Bronchial epithelial cell (primary cell): ENCODE data around the gene RBM44. TPM values are rescaled to one million over a fixed set of nuclear protein-coding genes. Genes with fewer than 3 reads are reported as not detected.

Experiments
- DNase-seq: peaks from one replicate; pipeline ENCODE4 v3.0.0-alpha.2; 2010; ENCODE audit warnings: low read depth
- FAIRE-seq: peaks from 2 replicates; lab custom pipeline; 2011; peaks lifted over from hg19 to GRCh38; lab: Jason Lieb, UNC
- H3K27me3 ChIP-seq: 2 replicates; pipeline ENCODE4 v1.5.1; 2011; ENCODE audit warnings: low read length; ENCODE audit not compliant: control insufficient read depth, insufficient read depth
- H3K36me3 ChIP-seq: 2 replicates; pipeline ENCODE4 v1.5.1; 2011; ENCODE audit warnings: low read length; ENCODE audit not compliant: control insufficient read depth, insufficient read depth
- H3K4me3 ChIP-seq: 2 replicates; pipeline ENCODE4 v1.5.1; 2011; ENCODE audit warnings: mild to moderate bottlenecking, low read depth, low read length, control low read depth
- CTCF ChIP-seq: IDR thresholded peaks from 2 replicates; pipeline ENCODE4 v1.5.1; 2011; ENCODE audit warnings: mild to moderate bottlenecking, moderate library complexity, low read length, control low read depth, inconsistent platforms; ENCODE audit not compliant: insufficient read depth, severe bottlenecking
- total RNA-seq: library from RNA; depleted of rRNA; stranded (reverse); fragments of >200 nt; gene quantifications from 2 replicates; pipeline ENCODE4 v1.2.1, GENCODE V29; 2014

RBM44 gene
- total RNA-seq, 1 donor from 2014 or later = 0.26 TPM

GRCh38 chr2:237806334-237806733 is 7.8 kb downstream of the RBM44 start:
- Histone ChIP-seq H3K27me3 (peaks cover 5% of the 10 kb centered on the region), H3K36me3 (no peaks in the 10 kb centered on the region), H3K4me3 (no peak overlapping the region)
- DNase-seq = no peak
- no peak for TF ChIP-seq CTCF
- no peak for FAIRE-seq

GRCh38 chr2:237815637-237816036 is 17.1 kb downstream of the RBM44 start:
- no peaks in the 10 kb centered on the region for H3K36me3 ChIP-seq
- TF ChIP-seq CTCF = no peak
- DNase-seq = no peak
- FAIRE-seq = no peak
- H3K27me3 ChIP-seq = peaks cover 6% of the 10 kb centered on the region
- H3K4me3 ChIP-seq = no peak overlapping the region

GRCh38 chr2:237816531-237816930 is 18.0 kb downstream of the RBM44 start:
- no peak overlapping the region for H3K4me3 ChIP-seq
- H3K36me3 ChIP-seq = no peaks in the 10 kb centered on the region
- DNase-seq (no peak), FAIRE-seq (no peak)
- H3K27me3 ChIP-seq = peaks cover 4% of the 10 kb centered on the region
- no peak for TF ChIP-seq CTCF

- peak; percentile 77 for DNase-seq
- H3K4me3 ChIP-seq = no peak overlapping the region
- no peak for FAIRE-seq
- no peaks in the 10 kb centered on the region for H3K36me3 ChIP-seq
- H3K27me3 ChIP-seq = peaks cover 2% of the 10 kb centered on the region
- no peak for TF ChIP-seq CTCF
These were observed 19.5 kb downstream of the RBM44 start for GRCh38 chr2:237818066-237818473.

- H3K27me3 ChIP-seq = peaks cover 2% of the 10 kb centered on the region
- no peaks in the 10 kb centered on the region for H3K36me3 ChIP-seq
- no peak overlapping the region for H3K4me3 ChIP-seq
- no peak for TF ChIP-seq CTCF
- DNase-seq = peak; percentile 54
- FAIRE-seq = no peak
These were observed 20.7 kb downstream of the RBM44 start for GRCh38 chr2:237819231-237819630.

- DNase-seq = peak; percentile 56
- no peak for FAIRE-seq
- no peaks in the 10 kb centered on the region for H3K36me3 ChIP-seq
- H3K27me3 ChIP-seq = peaks cover 2% of the 10 kb centered on the region
- no peak for TF ChIP-seq CTCF
- no peak overlapping the region for H3K4me3 ChIP-seq
These were observed 21.8 kb downstream of the RBM44 start for GRCh38 chr2:237820421-237820820.
